HepG2 (cell line): Measurements from ENCODE around the gene KDM4B.

Experiments
- BCL6 ChIP-seq: IDR thresholded peaks from 2 replicates; pipeline ENCODE4 v1.6.1; 2016; ENCODE audit warnings: missing genetic modification reagents, missing compliant biosample characterization
- CBX1 ChIP-seq: IDR thresholded peaks from one replicate; pipeline ENCODE4 v1.6.1; 2016; ENCODE audit warnings: antibody characterized with exemption, low read depth
- CTCF ChIP-seq: sonication (generic); formaldehyde crosslinking; IDR thresholded peaks from 2 replicates; pipeline ENCODE4 v1.5.0; 2020; ENCODE audit warnings: mild to moderate bottlenecking, missing genetic modification reagents, moderate library complexity
- ELF1 ChIP-seq: sonication (generic); formaldehyde crosslinking; IDR thresholded peaks from 2 replicates; pipeline ENCODE4 v1.4.0; 2020; ENCODE audit warnings: missing genetic modification reagents
- GPN1 ChIP-seq: sonication (generic); formaldehyde crosslinking; IDR thresholded peaks from 2 replicates; pipeline ENCODE4 v1.5.1; 2020; ENCODE audit warnings: missing genetic modification reagents, borderline replicate concordance
- MZF1 ChIP-seq: sonication (generic); formaldehyde crosslinking; IDR thresholded peaks from 2 replicates; pipeline ENCODE4 v1.8.1; 2023; ENCODE audit warnings: mild to moderate bottlenecking, missing genetic modification reagents, borderline replicate concordance
- NR2F1 ChIP-seq, 2 experiments: fragments of 450-650 bp in 1 of 2; formaldehyde crosslinking in 1 of 2; IDR thresholded peaks; 2 replicates each; pipeline versions ENCODE4 v1.5.0 to v1.6.1; 2016 to 2020; ENCODE audit warnings: mild to moderate bottlenecking in 1 of 2, missing compliant biosample characterization in 1 of 2, missing genetic modification reagents in 1 of 2, moderate library complexity in 1 of 2
- PLSCR1 ChIP-seq: sonication (generic); formaldehyde crosslinking; IDR thresholded peaks from 2 replicates; pipeline ENCODE4 v1.5.0; 2020; ENCODE audit warnings: missing genetic modification reagents, mild to moderate bottlenecking, borderline replicate concordance
- SNAPC4 ChIP-seq: sonication (generic); formaldehyde crosslinking; IDR thresholded peaks from 2 replicates; pipeline ENCODE4 v1.4.0; 2020; ENCODE audit warnings: mild to moderate bottlenecking, missing genetic modification reagents
- TGIF2 ChIP-seq: IDR thresholded peaks from 2 replicates; pipeline ENCODE4 v1.6.1; 2016; ENCODE audit warnings: control low read depth, missing compliant biosample characterization

DNA sequence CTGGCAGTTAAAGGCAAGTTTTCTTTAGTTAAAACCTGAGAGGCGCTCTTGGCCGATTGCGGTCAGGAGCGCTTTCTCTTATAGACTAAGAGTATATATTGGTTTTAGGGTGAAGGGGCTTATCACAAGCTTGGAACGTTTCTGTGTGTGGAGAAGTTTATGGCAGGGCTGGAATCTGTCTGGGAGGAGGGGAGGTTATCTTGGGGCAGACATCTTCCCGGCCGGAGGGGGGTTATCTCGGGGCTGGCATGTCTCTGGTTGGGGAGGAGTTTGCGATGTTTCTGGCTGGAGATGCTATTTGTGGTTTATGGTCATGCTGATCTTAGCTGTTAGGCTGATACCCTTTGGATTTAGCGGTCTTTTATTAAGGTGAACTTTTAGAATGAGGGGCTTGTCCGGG lies 18.3 kb downstream of the KDM4B start:
- TF ChIP-seq SNAPC4 (CRISPR knock-in tag) = no peak
- TF ChIP-seq TGIF2 (CRISPR knock-in tag) = no peak
- TF ChIP-seq CBX1 = no peak
- TF ChIP-seq NR2F1 (CRISPR knock-in tag; IDR thresholded peaks at IDR 0.05) = no peak
- TF ChIP-seq MZF1 (CRISPR knock-in tag) = no peak
- TF ChIP-seq GPN1 (CRISPR knock-in tag) = no peak
- TF ChIP-seq BCL6 (CRISPR knock-in tag) = no peak
- no peak for TF ChIP-seq CTCF
- TF ChIP-seq ELF1 (CRISPR knock-in tag) = no peak
- TF ChIP-seq PLSCR1 (CRISPR knock-in tag) = no peak
